Left colon (tissue), 2 donors: Measurements from ENCODE around the gene ALMS1. TPM values are rescaled to one million over a fixed set of nuclear protein-coding genes. Genes with fewer than 3 reads are reported as not detected.
"Not testable (repeated sequence)": the region's sequence is repeated elsewhere in the genome, so short reads cannot be mapped to it uniquely, and the experiment has no call there.

Source experiments
- ATAC-seq: fragments of 200-7000 bp; cut with Tn5 transposase; one replicate; pipeline ENCODE4 v1.9.1; 2020; ENCODE audit warnings: mild to moderate bottlenecking, moderate library complexity
- DNase-seq, 2 donors: peaks; one replicate each; pipeline ENCODE4 v3.0.0-alpha.2; 2020
- intact Hi-C, 2 donors: fragments of 100-400 bp; cut with DNase I in 1 of 2; cut with micrococcal nuclease in 1 of 2; formaldehyde crosslinking; loops; one replicate each; pipeline versions ENCODE4 v1.11.2 to v1.14.0; 2022; cut with DNase I, micrococcal nuclease
- total RNA-seq, 2 donors: library from RNA; stranded (reverse); fragmentation: NEBNext Ultra II Directional; extraction: Animal tissue kit (Norgen Biotek cat#: 25700); gene quantifications; one replicate each; pipeline ENCODE4 v1.2.1, GENCODE V29; 2021
- donor health status: DM: no; HTN: no; CAD: no.
- donor health status: DM: yes; HTN: yes; CAD: no.

The ALMS1 gene
- total RNA-seq, 2 donors from 2014 or later = 11.2 to 14.8 TPM

GRCh38 chr2:73487112-73487657 lies 101.5 kb downstream of the ALMS1 start:
- ATAC-seq (no peak), DNase-seq (no peak)
- intact Hi-C loops = no loop called here

GRCh38 chr2:73488079-73488478 lies 102.4 kb downstream of the ALMS1 start:
- intact Hi-C loops = no loop called here
- no peak for ATAC-seq
- DNase-seq = no peak

- DNase-seq (no peak), ATAC-seq (no peak)
- intact Hi-C loops = no loop called here
Observed at GRCh38 chr2:73489053-73489452, 103.4 kb downstream of the ALMS1 start.

- intact Hi-C loops = no loop called here
- no peak for DNase-seq
- no peak for ATAC-seq
Observed at GRCh38 chr2:73494031-73494430, 108.4 kb downstream of the ALMS1 start.

GRCh38 chr2:73503992-73504570 lies 118.4 kb downstream of the ALMS1 start:
- ATAC-seq (no peak), DNase-seq (no peak)
- intact Hi-C loops = no loop called here

GRCh38 chr2:73504850-73505249 lies 119.2 kb downstream of the ALMS1 start:
- ATAC-seq, DNase-seq, intact Hi-C loops: not testable (repeated sequence)

- intact Hi-C loops, ATAC-seq, DNase-seq: not testable (repeated sequence)
Observed at GRCh38 chr2:73510470-73510869, 124.8 kb downstream of the ALMS1 start.

GRCh38 chr2:73516033-73516432 lies 130.4 kb downstream of the ALMS1 start:
- DNase-seq (no peak), ATAC-seq (no peak)
- intact Hi-C loops = no loop called here

- ATAC-seq (no peak), DNase-seq (no peak)
- intact Hi-C loops = no loop called here
Observed at GRCh38 chr2:73528688-73529087, 143.1 kb downstream of the ALMS1 start.

- ATAC-seq, intact Hi-C loops, DNase-seq: not testable (repeated sequence)
Observed at GRCh38 chr2:73530773-73531172, 145.1 kb downstream of the ALMS1 start.

GRCh38 chr2:73532381-73532780 lies 146.7 kb downstream of the ALMS1 start:
- no peak for DNase-seq
- intact Hi-C loops = no loop called here

GRCh38 chr2:73536133-73536840 lies 150.7 kb downstream of the ALMS1 start:
- intact Hi-C loops = no loop called here
- DNase-seq (no peak), ATAC-seq (no peak)

More at GRCh38 chr2:73532381-73532780, 146.7 kb downstream of the ALMS1 start:
- ATAC-seq = no peak

GRCh38 chr2:73560875-73561274 lies 175.2 kb downstream of the ALMS1 start:
- DNase-seq, intact Hi-C loops, ATAC-seq: not testable (repeated sequence)

- DNase-seq (no peak), ATAC-seq (no peak)
- intact Hi-C loops = no loop called here
Observed at GRCh38 chr2:73561422-73561821, 175.8 kb downstream of the ALMS1 start.

GRCh38 chr2:73564986-73565385 lies 179.3 kb downstream of the ALMS1 start:
- ATAC-seq = no peak

GRCh38 chr2:73566288-73566878 lies 180.7 kb downstream of the ALMS1 start:
- intact Hi-C loops = no loop called here
- DNase-seq (no peak), ATAC-seq (no peak)

More at GRCh38 chr2:73564986-73565385, 179.3 kb downstream of the ALMS1 start:
- no peak for DNase-seq
- intact Hi-C loops = no loop called here

GRCh38 chr2:73575261-73575660 lies 189.6 kb downstream of the ALMS1 start:
- no peak for DNase-seq
- intact Hi-C loops = no loop called here

GRCh38 chr2:73582364-73582763 lies 196.7 kb downstream of the ALMS1 start:
- ATAC-seq = no peak
- no peak for DNase-seq
- intact Hi-C loops = no loop called here

More at GRCh38 chr2:73575261-73575660, 189.6 kb downstream of the ALMS1 start:
- ATAC-seq = no peak

- ATAC-seq (no peak), DNase-seq (no peak)
- intact Hi-C loops = no loop called here
Observed at GRCh38 chr2:73588177-73588576, 202.5 kb downstream of the ALMS1 start.

- no peak for ATAC-seq
- intact Hi-C loops = no loop called here
- no peak for DNase-seq
Observed at GRCh38 chr2:73593680-73594079, 208.0 kb downstream of the ALMS1 start.
